SK-N-DZ (cell line): ENCODE data around the gene PELI1.

Experiments
- DNase-seq: peaks from one replicate; pipeline ENCODE4 v3.0.0-alpha.2; 2015; ENCODE audit warnings: low spot score

The PELI1 gene

DNA sequence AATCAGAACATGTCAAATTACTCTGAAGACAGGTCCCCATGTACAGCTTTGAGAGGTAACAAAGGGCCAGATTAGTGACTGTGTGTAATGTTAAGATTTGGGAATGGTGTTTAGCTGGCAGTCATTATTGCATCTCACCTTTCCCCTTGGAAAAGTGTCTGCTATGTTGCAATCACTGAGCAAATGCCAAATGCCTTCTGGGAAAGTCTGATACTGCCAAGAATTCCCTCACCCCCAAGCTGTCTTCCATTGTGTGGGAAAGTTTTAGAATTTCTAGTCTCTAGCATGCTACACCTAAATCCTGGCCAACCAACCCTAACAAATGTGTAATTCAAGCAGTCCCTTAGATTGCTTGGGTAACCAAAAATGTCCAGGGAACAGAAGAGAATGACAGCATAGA, 13.6 kb upstream of the PELI1 start:
- DNase-seq: no peak

- DNase-seq: peak; percentile 78
Observed at GRCh38 chr2:64153811-64154210, 9.6 kb upstream of the PELI1 start.

- DNase-seq: no peak
Observed at GRCh38 chr2:64151476-64151875, 7.3 kb upstream of the PELI1 start.

- DNase-seq: no peak
Observed at GRCh38 chr2:64145714-64146113, 1.5 kb upstream of the PELI1 start.

GRCh38 chr2:64145119-64145518, 899 bp upstream of the PELI1 start:
- no peak for DNase-seq

GRCh38 chr2:64143169-64144056, 807 bp downstream of the PELI1 start:
- peak; percentile 24 for DNase-seq

- DNase-seq: no peak
Observed at GRCh38 chr2:64142741-64143168, 1.5 kb downstream of the PELI1 start.

- DNase-seq: no peak
Observed at GRCh38 chr2:64141674-64142405, 2.4 kb downstream of the PELI1 start.

- no peak for DNase-seq
Observed at GRCh38 chr2:64140665-64141200, 3.5 kb downstream of the PELI1 start.

DNA sequence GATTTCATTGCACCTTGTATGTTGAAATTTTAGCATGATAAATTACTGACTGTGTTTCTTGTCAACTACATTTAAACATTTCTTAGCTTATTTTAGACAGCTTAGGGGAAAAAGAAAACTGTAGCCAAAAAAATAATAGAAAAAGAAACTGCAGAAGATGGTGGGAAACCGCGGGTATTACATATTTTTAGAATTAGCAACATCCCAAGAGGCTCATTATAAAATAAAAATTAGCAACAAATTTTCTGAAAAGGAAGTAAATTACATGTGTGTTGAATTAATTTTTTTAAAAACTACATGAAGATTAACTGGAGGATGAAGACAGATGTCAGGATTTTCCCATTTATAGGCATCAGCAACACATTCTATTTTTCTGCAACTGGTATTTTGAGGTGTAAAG, 4.3 kb downstream of the PELI1 start:
- DNase-seq: no peak

DNA sequence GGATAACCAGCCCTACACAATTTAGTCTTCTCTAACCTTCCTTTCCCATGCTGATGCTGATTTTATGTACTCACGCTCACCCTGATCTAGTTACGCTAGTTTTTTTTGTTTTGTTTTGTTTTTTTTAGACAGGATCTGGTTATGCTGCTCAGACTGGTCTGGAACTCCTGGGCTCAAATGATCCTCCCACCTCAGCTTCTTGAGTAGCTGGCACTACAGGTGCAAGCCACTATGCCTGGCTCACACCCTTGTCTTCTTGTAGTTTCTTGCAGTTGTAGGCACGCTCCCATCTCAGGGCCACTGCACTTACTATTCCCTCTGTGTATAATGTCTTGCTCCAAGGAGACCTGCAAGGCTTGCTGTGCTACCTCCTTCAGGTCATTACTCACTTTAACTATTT, 6.2 kb downstream of the PELI1 start:
- no peak for DNase-seq

GRCh38 chr2:64137567-64137966, 6.7 kb downstream of the PELI1 start:
- DNase-seq: no peak

- no peak for DNase-seq
Observed at GRCh38 chr2:64135421-64135820, 8.8 kb downstream of the PELI1 start.

GRCh38 chr2:64134813-64135212, 9.4 kb downstream of the PELI1 start:
- no peak for DNase-seq

DNA sequence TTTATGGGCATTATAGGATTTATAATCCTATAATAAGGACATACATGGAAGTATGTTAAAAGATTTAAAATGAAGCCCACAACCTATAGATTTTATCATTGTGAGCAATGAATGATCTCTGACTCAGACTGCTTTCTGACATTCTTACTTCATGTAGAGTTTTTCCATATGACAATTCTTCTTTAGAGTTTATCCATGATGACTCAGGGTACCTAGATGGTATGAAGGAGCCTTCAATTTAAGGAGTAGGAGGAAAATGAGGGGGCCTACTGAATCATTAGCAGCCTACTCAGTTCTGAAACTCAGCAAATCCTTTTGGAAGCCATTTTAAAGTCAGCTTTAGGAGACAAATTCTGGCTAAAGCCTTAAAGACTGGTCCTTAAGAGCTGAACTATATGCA, 10.4 kb downstream of the PELI1 start:
- DNase-seq: no peak

DNA sequence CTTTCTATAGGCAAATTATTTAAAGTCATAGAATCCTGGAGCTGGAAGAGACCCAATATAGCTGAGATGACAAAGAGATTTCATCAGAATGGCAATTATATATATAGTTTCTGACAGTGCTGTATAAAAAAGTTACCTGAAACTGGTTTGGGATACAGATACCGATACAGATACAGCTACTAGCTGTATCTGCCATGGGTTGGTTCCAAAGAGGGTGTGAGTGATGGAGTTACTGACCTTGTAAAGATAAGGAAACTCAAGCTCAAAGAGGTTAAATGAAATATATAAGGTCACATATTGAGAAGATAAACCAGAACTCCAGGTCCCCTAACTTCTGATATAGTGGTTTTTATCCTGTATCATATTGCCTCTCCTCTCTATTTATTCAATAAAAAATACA, 10.9 kb downstream of the PELI1 start:
- DNase-seq: no peak

DNA sequence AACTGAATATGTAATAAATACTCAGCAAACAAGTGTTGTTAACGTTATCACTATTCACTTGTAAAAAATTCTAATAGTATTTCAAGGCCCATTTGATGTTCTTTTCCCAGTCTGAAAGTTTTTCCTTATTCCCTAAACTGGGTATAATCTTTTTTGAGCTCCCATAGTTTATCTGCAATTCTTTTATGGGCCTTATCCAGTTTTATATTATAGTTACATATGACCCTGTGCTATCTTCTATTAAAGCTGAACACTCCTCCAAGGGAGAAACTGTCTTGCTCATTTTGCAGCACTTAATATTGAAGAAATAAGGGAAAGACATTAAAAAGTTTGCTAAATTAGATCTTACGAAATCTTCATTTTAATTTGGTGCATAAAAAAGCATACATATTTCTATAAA, 13.9 kb downstream of the PELI1 start:
- DNase-seq: no peak

GRCh38 chr2:64128943-64129391, 15.3 kb downstream of the PELI1 start:
- no peak for DNase-seq

DNA sequence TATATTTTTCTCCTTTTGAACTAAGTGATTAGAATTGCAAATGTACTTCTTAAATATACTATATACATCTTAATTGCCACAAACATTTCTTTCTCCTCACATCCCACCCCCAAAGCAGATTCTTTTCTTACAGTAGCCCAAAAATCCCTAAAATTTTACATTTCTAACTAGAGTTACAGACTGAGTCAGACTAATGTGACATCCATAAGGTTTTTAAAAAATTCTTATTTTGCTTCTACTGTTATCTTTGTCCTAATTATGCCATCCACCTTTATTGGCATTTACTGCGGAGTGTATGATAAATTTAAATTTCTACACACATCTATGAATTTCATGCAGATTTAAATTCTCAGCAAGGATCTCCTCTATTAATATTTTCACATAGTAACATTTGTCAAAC, 15.8 kb downstream of the PELI1 start:
- no peak for DNase-seq

DNA sequence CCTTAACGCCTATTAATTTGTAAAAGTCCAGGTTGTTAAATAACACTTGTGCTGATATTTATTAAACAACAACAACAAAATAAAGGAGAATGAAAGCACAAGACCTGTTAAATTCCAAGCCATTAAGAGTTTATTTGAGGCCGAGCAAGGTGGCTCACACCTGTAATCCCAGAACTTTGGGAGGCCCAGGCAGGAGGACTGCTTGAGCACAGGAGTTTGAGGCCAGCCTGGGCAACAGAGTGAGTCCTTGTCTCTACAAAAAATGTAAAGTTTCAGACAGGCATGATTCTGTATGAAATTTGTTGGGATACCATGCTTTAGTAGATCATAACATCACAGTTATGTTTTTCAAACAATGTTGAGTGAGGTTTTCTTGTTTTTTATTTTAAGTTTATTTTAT, 17.1 kb downstream of the PELI1 start:
- DNase-seq: no peak

- DNase-seq: no peak
Observed at GRCh38 chr2:64126601-64127000, 17.6 kb downstream of the PELI1 start.

GRCh38 chr2:64124571-64124970, 19.6 kb downstream of the PELI1 start:
- no peak for DNase-seq

DNA sequence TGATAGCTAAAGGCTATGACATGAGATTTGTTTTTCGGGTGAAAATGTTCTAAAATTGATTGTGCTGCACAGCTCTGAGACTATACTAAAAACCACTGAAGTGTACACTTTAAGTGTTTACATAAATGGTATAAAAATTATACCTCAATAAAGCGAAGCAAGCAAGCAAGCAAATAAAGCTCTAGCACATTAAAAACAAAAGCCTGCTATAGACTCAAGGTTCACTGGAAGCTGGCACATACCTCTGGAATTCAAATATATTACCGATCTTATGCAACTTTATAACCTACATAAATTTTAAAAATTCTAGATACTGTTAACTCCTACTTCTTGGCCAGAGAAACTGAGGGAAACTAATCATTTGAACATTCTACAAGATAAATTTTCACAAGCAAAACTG, 20.1 kb downstream of the PELI1 start:
- no peak for DNase-seq
